ENCODE data around the gene PLEKHJ1. TPM values are rescaled to one million over a fixed set of nuclear protein-coding genes. Genes with fewer than 3 reads are reported as not detected.

PLEKHJ1 gene
- total and polyA plus RNA-seq, 2 of the 8 experiments (the other 6 are each of a cell fraction or from before 2014, with no cell fraction given): 135 to 187 TPM

- WGBS, 2 experiments (ENCODE audit: extremely low coverage in 1 of 2, insufficient coverage in 1 of 2, insufficient read length in 1 of 2, insufficient replicate concordance in 2 of 2, low coverage in 1 of 2, low lambda C conversion rate in 2 of 2, missing lambda C conversion rate in 1 of 2): 89% methylated on average over 28 of the region's 28 CpGs; no CpG with 5 or more reads in 1 of the 2 experiments
- no peak overlapping the region for H3K4ac ChIP-seq (replicated peaks; ENCODE audit: insufficient read length, low read depth, low read length)
- H3K9me3 ChIP-seq (ENCODE audit: insufficient read depth in 2 of 2, low read depth in 1 of 2, low read length in 1 of 2): no peaks in the 10 kb centered on the region
- H3K23me2 ChIP-seq (ENCODE audit: low read depth, low read length): no peaks in the 10 kb centered on the region
- TF ChIP-seq, protein P1, sequence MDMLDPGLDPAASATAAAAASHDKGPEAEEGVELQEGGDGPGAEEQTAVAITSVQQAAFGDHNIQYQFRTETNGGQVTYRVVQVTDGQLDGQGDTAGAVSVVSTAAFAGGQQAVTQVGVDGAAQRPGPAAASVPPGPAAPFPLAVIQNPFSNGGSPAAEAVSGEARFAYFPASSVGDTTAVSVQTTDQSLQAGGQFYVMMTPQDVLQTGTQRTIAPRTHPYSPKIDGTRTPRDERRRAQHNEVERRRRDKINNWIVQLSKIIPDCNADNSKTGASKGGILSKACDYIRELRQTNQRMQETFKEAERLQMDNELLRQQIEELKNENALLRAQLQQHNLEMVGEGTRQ (IDR thresholded peaks at IDR 0.05; ENCODE audit: low read length): no peak
- TF ChIP-seq CREB1 (IDR thresholded peaks at IDR 0.05) (no peak), POLR2AphosphoS5 (IDR thresholded peaks at IDR 0.05; ENCODE audit: low read depth, low read length) (no peak), EGR1 (IDR thresholded peaks at IDR 0.05; ENCODE audit: borderline replicate concordance, low read depth, low read length) (no peak), KDM1A (IDR thresholded peaks at IDR 0.05; ENCODE audit: borderline replicate concordance, low read length) (no peak), RXRA (IDR thresholded peaks at IDR 0.05; ENCODE audit: insufficient read depth, low read depth, low read length) (no peak), ZNF274 (IDR thresholded peaks at IDR 0.05; ENCODE audit: borderline replicate concordance, extremely low read depth, low read length) (no peak)
- no peak overlapping the region for H2AK5ac ChIP-seq (ENCODE audit: low read depth, low read length)
- H3K4me3 ChIP-seq (ENCODE audit: extremely low read depth in 1 of 4, insufficient read depth in 2 of 4, low read depth in 3 of 4, low read length in 4 of 4): no peak overlapping the region
- H4K20me1 ChIP-seq (replicated peaks in 1 of 2; ENCODE audit: control insufficient read depth in 1 of 2, insufficient read depth in 2 of 2, low read length in 2 of 2): peaks cover 14 to 17% of the 10 kb centered on the region in 2 experiments
- no peak overlapping the region for H2BK5ac ChIP-seq (ENCODE audit: low read depth, low read length)
- H3K14ac ChIP-seq (ENCODE audit: insufficient read length): no peak overlapping the region
- FAIRE-seq: no peak
- H3K36me3 ChIP-seq (ENCODE audit: control insufficient read depth in 2 of 4, insufficient read depth in 4 of 4, low read length in 3 of 4): peaks cover 3 to 18% (median 8%) of the 10 kb centered on the region in 4 experiments; a peak in 5 of 8 replicates
- no peak overlapping the region for H2BK15ac ChIP-seq (ENCODE audit: low read length)
- H3K23ac ChIP-seq (ENCODE audit: insufficient read length): no peak overlapping the region
- no peak overlapping the region for H4K5ac ChIP-seq (ENCODE audit: insufficient read length, low read depth, low read length)
- no peaks in the 10 kb centered on the region for H3K27me3 ChIP-seq (replicated peaks in 1 of 4; ENCODE audit: control insufficient read depth in 3 of 4, extremely low read depth in 1 of 4, insufficient read depth in 3 of 4, low read length in 3 of 4)
- no peak overlapping the region for H2BK12ac ChIP-seq (ENCODE audit: low read depth, low read length)
- H3K9ac ChIP-seq (replicated peaks in 1 of 4; ENCODE audit: extremely low read depth in 1 of 4, low read depth in 3 of 4, low read length in 3 of 4): no peak overlapping the region
- POLR2A ChIA-PET (ENCODE audit: partially characterized antibody): interaction anchor here (0.6 to 23.4 kb wide), 12 partner anchors 9 to 177 kb away, joined by 3 to 330 read pairs (median 4); partner anchors contain the start of genes AMH and JSRP1
- CTCF ChIA-PET (ENCODE audit: partially characterized antibody): interaction anchor here (0.6 to 6.2 kb wide), 18 partner anchors 9 to 257 kb away, joined by 3 to 106 read pairs (median 6); partner anchors contain the start of genes JSRP1 and PLEKHJ1
- no peak overlapping the region for H2AFZ ChIP-seq (ENCODE audit: low read length)
- H2BK120ac ChIP-seq (replicated peaks; ENCODE audit: low read depth, low read length): no peak overlapping the region
- H3K79me2 ChIP-seq (ENCODE audit: control insufficient read depth in 1 of 2, insufficient read depth in 2 of 2, low read length in 2 of 2): peaks cover 3 to 18% of the 10 kb centered on the region in 2 experiments; a peak in 3 of 4 replicates
- H3K27ac ChIP-seq (ENCODE audit: low read depth, low read length): no peak overlapping the region
- no peak overlapping the region for H2BK20ac ChIP-seq (ENCODE audit: low read length)
- no peak overlapping the region; the same call in 1 of the 2 replicates for H4K8ac ChIP-seq (ENCODE audit: extremely low read depth, insufficient read depth, low read length)
- H4K91ac ChIP-seq (replicated peaks; ENCODE audit: insufficient read length, low read length): no peak overlapping the region
- H3K18ac ChIP-seq (ENCODE audit: extremely low read depth, low read length): no peak overlapping the region
- H3K79me1 ChIP-seq (ENCODE audit: low read depth, low read length): peaks cover 3% of the 10 kb centered on the region; the same call in 1 of the 2 replicates
- H3K4me1 ChIP-seq (replicated peaks in 1 of 4; ENCODE audit: control insufficient read depth in 3 of 4, insufficient read depth in 4 of 4, low read length in 3 of 4): peaks cover 0 to 13% (median 5%) of the 10 kb centered on the region in 4 experiments; a peak in 5 of 7 replicates
- no peak overlapping the region for H3K56ac ChIP-seq (replicated peaks; ENCODE audit: insufficient read length, low read depth, low read length)
- no peak for DNase-seq (ENCODE audit: low read depth in 1 of 2, low spot score in 2 of 2)
- H3K4me2 ChIP-seq (ENCODE audit: insufficient read depth in 1 of 2, low read depth in 2 of 2, low read length in 2 of 2): no peak overlapping the region
These were observed 40.4 kb upstream of the PLEKHJ1 start for GRCh38 chr19:2276429-2276986.
